ENCODE measurements around the gene TSEN15. TPM values are rescaled to one million over a fixed set of nuclear protein-coding genes. Genes with fewer than 3 reads are reported as not detected.

The TSEN15 gene
- total RNA-seq, 2 donors from 2014 or later, result 24.8 to 29.7 TPM

DNA sequence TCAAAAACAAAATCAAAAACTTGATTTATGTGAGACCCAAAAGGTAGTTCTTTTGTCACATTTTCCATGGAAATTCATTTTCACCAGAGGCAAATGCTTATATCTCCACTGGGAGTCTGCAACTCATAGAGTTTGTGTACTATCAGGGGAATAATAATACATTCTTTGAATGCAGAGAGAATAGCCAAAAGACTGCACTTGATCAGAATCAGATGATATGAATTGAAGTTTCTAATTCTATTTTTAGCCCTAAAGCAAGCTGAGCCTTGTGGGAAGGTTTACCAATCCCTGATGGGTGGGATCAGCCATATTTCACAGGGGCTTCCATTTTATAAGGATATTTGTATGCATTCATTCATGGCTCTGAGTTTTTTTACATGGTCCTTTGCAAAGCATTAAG, 49.6 kb downstream of the TSEN15 start:
- Histone ChIP-seq H3K27ac (no peak overlapping the region), H3K4me1 (ENCODE audit: control insufficient read depth in 1 of 2, low read depth in 2 of 2) (no peaks in the 10 kb centered on the region), H3K27me3 (replicated peaks; ENCODE audit: insufficient read depth) (no peaks in the 10 kb centered on the region), H3K4me3 (no peak overlapping the region), H3K36me3 (no peaks in the 10 kb centered on the region), H3K9me3 (no peaks in the 10 kb centered on the region)
- ATAC-seq (ENCODE audit: insufficient number of reproducible peaks, low FRiP score, low read depth) (no peak), DNase-seq (ENCODE audit: low spot score) (no peak)
- TF ChIP-seq, protein P1, sequence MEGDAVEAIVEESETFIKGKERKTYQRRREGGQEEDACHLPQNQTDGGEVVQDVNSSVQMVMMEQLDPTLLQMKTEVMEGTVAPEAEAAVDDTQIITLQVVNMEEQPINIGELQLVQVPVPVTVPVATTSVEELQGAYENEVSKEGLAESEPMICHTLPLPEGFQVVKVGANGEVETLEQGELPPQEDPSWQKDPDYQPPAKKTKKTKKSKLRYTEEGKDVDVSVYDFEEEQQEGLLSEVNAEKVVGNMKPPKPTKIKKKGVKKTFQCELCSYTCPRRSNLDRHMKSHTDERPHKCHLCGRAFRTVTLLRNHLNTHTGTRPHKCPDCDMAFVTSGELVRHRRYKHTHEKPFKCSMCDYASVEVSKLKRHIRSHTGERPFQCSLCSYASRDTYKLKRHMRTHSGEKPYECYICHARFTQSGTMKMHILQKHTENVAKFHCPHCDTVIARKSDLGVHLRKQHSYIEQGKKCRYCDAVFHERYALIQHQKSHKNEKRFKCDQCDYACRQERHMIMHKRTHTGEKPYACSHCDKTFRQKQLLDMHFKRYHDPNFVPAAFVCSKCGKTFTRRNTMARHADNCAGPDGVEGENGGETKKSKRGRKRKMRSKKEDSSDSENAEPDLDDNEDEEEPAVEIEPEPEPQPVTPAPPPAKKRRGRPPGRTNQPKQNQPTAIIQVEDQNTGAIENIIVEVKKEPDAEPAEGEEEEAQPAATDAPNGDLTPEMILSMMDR (IDR thresholded peaks at IDR 0.05), result no peak

DNA sequence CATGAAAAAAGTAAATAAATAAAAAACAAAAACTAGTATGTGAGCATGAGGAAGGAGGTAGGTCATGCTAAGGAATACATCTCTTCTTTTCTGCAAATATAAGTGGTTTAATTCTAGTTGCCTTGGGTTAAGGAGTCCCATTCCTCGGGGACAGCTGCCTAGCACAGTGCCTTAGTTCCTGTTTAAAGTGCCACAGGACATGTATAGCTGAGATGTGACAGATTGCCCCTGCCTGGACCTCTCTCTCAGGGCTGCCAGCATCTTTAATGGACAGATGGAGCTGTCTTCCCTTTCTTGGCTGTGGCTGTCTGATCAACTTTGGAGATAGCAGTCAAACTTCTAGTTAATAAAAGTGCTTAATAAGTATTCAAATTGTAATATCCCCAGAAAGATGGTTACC, 50.0 kb downstream of the TSEN15 start:
- DNase-seq (ENCODE audit: low spot score), result no peak
- H3K4me1 ChIP-seq (ENCODE audit: control insufficient read depth in 1 of 2, low read depth in 2 of 2), result no peaks in the 10 kb centered on the region
- no peak for ATAC-seq (ENCODE audit: insufficient number of reproducible peaks, low FRiP score, low read depth)
- H3K9me3 ChIP-seq, result no peaks in the 10 kb centered on the region
- H3K36me3 ChIP-seq, result no peaks in the 10 kb centered on the region
- H3K4me3 ChIP-seq, result no peak overlapping the region
- H3K27me3 ChIP-seq (replicated peaks; ENCODE audit: insufficient read depth), result no peaks in the 10 kb centered on the region
- no peak overlapping the region for H3K27ac ChIP-seq
- TF ChIP-seq, protein P1 (IDR thresholded peaks at IDR 0.05), result no peak

DNA sequence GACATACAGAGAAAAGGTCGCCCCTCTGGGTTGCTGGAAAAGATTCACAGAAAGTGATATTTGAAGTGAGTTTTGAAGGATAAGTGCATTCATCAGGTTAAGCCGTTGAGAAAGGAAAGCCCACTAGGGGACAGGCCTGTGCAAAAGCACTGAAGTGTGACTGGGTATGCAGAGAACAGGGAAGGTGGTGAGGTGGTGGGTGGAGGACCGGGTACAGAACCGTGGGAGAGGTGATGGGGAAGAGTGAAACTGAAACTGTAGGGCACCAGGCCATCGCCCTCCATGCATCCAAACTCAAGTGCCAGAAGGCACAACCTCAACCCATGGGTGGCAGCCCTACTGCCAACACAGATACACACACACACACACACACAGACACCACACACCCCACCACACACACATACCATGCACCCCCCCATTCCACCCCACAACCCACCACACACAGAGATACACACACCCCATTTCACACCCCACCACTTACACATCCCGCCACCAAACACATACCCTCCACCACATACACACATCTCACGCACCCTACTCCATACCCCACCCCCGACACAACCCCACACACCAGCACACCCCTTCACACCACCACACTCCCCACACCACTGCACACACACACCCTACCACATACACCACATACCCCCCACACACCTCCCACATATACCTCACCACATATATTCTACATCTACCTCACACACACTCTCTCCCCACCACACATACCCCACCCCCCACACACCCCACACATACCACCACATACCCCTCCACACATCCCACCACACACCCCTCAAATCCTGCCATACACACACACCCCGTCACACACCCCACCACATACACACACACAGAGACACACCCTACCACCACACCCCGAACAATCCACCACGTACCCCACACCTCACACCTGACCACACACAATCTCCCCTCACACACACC, 59.0 kb downstream of the TSEN15 start:
- TF ChIP-seq, protein P1 (IDR thresholded peaks at IDR 0.05), result no peak
- H3K36me3 ChIP-seq, result no peaks in the 10 kb centered on the region
- no peak overlapping the region for H3K27ac ChIP-seq
- no peaks in the 10 kb centered on the region for H3K4me1 ChIP-seq (ENCODE audit: control insufficient read depth in 1 of 2, low read depth in 2 of 2)
- DNase-seq (ENCODE audit: low spot score) (no peak), ATAC-seq (ENCODE audit: insufficient number of reproducible peaks, low FRiP score, low read depth) (no peak)
- no peaks in the 10 kb centered on the region for H3K27me3 ChIP-seq (replicated peaks; ENCODE audit: insufficient read depth)
- no peak overlapping the region for H3K4me3 ChIP-seq
- no peaks in the 10 kb centered on the region for H3K9me3 ChIP-seq

DNA sequence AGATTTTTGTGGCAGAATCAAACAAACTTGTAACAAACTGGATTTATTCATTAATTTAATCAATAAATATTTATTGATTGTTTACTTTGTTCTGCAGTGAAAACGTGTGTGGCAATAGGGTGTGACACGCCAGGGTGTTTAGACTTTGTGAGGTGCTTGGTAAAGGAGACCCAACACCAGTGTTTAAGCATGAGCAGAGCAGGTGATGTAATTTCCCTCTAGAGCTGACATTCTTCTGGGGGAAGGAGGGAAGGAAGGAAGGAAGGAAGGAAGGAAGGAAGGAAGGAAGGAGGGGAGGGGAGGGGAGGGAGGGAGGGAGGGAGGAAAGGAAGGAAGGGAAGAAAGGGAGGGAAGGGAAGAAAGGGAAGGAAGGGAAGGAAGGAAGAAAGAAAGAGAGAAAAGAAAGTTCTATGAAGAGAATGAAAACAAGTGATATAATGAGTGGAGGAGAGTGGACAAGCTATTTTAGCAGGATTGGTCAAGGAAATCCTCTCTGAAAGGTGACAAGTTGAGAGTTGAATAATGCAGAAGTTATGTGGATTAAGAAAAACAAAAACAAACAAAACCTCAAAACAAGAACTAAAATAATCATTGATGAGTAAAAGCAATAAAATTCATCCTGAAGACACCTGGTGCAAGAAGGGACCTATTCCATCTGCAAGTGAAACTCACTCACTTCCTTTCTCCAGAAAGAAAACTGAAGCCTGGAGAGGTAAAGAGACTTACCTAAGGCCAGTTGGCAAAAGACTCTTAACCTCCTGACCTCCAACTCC, 60.8 kb downstream of the TSEN15 start:
- H3K27me3 ChIP-seq (replicated peaks; ENCODE audit: insufficient read depth), result no peaks in the 10 kb centered on the region
- no peaks in the 10 kb centered on the region for H3K4me1 ChIP-seq (ENCODE audit: control insufficient read depth in 1 of 2, low read depth in 2 of 2)
- ATAC-seq (ENCODE audit: insufficient number of reproducible peaks, low FRiP score, low read depth), result no peak
- no peaks in the 10 kb centered on the region for H3K36me3 ChIP-seq
- TF ChIP-seq, protein P1 (IDR thresholded peaks at IDR 0.05), result no peak
- no peak overlapping the region for H3K4me3 ChIP-seq
- DNase-seq (ENCODE audit: low spot score), result no peak
- no peak overlapping the region for H3K27ac ChIP-seq
- H3K9me3 ChIP-seq, result no peaks in the 10 kb centered on the region

DNA sequence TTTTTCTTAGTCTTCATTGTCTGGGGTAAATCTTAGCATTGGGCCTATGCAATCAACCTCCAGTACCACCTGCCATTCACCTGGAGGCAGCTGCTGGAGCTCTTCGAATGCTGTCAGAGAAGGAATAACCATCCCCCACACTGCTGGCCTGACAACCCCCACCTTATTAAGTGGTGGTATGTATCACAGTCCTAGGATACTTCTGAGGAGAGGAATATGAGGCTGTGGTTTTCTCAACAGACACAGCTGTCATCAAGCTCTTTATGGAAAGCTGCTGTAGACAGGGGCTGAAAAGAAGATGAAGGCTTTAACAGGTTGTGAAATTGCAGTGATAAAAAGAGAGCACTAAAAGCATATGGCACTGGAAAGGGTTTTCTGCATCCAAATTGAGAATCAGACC, 61.7 kb downstream of the TSEN15 start:
- Histone ChIP-seq H3K27ac (no peak overlapping the region), H3K36me3 (no peaks in the 10 kb centered on the region), H3K9me3 (no peaks in the 10 kb centered on the region), H3K4me3 (no peak overlapping the region), H3K27me3 (replicated peaks; ENCODE audit: insufficient read depth) (no peaks in the 10 kb centered on the region), H3K4me1 (ENCODE audit: control insufficient read depth in 1 of 2, low read depth in 2 of 2) (no peaks in the 10 kb centered on the region)
- ATAC-seq (ENCODE audit: insufficient number of reproducible peaks, low FRiP score, low read depth) (no peak), DNase-seq (ENCODE audit: low spot score) (no peak)
- TF ChIP-seq, protein P1 (IDR thresholded peaks at IDR 0.05), result no peak
